ENCODE measurements around the gene TAF11L8. TPM values are rescaled to one million over a fixed set of nuclear protein-coding genes. Genes with fewer than 3 reads are reported as not detected.

TAF11L8 gene
- total RNA-seq: not detected in 2 replicates

DNA sequence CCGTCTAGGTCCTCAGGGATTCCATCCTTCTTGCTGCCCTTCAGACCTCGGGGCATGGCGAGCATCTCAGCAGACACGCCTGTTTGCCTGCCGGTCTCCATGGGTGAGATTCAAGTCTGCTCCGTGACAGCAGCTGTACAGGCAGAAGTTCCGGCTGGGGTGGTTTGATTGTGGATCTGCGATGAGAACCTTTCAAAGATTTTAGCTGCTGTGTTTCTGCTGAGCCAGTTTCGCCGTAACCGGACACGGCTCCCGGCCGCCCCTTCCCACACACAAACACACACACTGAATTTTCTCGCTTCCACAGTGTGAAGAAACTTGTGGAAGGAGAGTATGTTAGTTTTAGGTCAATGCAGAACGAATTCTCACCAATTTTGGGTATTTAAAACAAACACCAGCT, at the start of gene TAF11L8:
TSS of gene TAF11L8 (minus strand) at position 101 of the 400 bp plus-strand sequence.

DNA sequence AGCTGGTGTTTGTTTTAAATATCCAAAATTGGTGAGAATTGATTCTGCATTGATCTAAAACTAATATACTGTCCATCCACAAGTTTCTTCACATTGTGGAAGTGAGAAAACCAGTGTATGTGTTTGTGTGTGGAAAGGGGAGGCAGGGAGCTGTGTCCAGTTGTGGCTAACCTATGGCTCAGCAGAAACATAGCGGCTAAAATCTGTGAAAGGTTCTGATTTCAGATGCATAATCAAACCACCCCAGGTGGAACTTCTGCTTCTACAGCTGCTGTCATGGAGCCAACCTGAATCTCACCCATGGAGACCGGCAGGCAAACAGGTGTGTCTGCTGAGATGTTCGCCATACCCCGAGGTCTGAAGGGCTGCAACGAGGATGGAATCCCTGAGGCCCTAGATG, 43.4 kb upstream of the TAF11L8 start, which contains the start of gene TAF11L14:
TSS of gene TAF11L14 (plus strand) at position 301 of the 400 bp plus-strand sequence.

DNA sequence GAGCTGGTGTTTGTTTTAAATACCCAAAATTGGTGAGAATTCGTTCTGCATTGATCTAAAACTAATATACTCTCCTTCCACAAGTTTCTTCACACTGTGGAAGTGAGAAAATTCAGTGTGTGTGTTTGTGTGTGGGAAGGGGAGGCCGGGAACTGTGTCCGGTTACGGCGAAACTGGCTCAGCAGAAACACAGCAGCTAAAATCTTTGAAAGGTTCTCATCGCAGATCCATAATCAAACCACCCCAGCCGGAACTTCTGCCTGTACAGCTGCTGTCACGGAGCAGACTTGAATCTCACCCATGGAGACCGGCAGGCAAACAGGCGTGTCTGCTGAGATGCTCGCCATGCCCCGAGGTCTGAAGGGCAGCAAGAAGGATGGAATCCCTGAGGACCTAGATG, 41.0 kb upstream of the TAF11L8 start, which contains the start of gene TAF11L13:
TSS of gene TAF11L13 (plus strand) at position 301 of the 400 bp plus-strand sequence.

DNA sequence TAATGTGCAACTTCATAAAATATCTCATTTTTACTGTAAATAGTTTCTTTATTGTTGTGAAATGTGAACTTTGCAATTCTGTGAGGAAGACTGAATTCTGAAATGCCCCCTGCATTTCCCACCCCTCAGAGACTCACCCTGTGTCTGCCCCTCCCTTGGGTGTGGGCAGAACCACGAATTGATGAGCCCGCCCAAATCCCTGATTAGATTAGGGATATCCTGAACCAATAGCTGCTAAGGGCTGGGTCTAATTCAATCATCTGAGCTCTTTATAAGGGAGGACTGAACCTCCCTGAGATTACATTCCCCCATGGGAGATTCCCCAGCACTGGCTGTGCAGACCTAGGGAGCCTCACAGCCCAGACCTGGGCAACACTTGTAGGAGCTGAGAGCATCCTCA, 19.3 kb upstream of the TAF11L8 start, which contains the start of gene TAF11L12:
TSS of gene TAF11L12 (plus strand) at position 301 of the 400 bp plus-strand sequence.

DNA sequence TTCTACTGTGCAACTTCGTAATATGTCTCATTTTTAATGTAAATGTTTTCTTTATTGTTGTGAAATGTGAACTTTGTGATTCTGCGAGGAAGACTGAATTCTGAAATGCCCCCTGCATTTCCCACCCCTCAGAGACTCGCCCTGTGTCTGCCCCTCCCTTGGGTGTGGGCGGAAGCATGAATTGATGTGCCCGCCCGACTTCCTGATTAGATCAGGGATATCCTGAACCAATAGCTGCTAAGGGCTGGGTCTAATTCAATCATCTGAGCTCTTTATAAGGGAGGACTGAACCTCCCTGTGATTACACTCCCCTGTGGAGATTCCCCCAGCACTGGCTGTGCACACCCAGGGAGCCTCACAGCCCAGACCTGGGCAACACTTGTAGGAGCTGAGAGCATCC, 13.1 kb upstream of the TAF11L8 start, which contains the start of gene TAF11L11:
TSS of gene TAF11L11 (plus strand) at position 304 of the 400 bp plus-strand sequence.

DNA sequence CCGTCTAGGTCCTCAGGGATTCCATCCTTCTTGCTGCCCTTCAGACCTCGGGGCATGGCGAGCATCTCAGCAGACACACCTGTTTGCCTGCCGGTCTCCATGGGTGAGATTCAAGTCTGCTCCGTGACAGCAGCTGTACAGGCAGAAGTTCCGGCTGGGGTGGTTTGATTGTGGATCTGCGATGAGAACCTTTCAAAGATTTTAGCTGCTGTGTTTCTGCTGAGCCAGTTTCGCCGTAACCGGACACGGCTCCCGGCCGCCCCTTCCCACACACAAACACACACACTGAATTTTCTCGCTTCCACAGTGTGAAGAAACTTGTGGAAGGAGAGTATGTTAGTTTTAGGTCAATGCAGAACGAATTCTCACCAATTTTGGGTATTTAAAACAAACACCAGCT, 7.0 kb upstream of the TAF11L8 start, which contains the start of gene TAF11L10:
TSS of gene TAF11L10 (minus strand) at position 101 of the 400 bp plus-strand sequence.

DNA sequence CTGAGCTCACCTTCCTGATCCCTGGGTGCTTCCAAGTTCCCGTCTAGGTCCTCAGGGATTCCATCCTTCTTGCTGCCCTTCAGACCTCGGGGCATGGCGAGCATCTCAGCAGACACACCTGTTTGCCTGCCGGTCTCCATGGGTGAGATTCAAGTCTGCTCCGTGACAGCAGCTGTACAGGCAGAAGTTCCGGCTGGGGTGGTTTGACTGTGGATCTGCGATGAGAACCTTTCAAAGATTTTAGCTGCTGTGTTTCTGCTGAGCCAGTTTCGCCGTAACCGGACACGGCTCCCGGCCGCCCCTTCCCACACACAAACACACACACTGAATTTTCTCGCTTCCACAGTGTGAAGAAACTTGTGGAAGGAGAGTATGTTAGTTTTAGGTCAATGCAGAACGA, 3.5 kb upstream of the TAF11L8 start, which contains the start of gene TAF11L9:
TSS of gene TAF11L9 (minus strand) at position 140 of the 400 bp plus-strand sequence.

DNA sequence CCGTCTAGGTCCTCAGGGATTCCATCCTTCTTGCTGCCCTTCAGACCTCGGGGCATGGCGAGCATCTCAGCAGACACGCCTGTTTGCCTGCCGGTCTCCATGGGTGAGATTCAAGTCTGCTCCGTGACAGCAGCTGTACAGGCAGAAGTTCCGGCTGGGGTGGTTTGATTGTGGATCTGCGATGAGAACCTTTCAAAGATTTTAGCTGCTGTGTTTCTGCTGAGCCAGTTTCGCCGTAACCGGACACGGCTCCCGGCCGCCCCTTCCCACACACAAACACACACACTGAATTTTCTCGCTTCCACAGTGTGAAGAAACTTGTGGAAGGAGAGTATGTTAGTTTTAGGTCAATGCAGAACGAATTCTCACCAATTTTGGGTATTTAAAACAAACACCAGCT, 5.1 kb downstream of the TAF11L8 start, which contains the start of gene TAF11L7:
TSS of gene TAF11L7 (minus strand) at position 101 of the 400 bp plus-strand sequence.

Other genes with a start within 250 kb of the TAF11L8 start
- gene TAF11L2, start 92.7 kb downstream of the TAF11L8 start, total RNA-seq: not detected in 2 replicates
- not detected in 2 replicates for gene TAF11L3, start 72.6 kb downstream of the TAF11L8 start, total RNA-seq
- gene TAF11L4, start 69.2 kb downstream of the TAF11L8 start, total RNA-seq: not detected in 2 replicates
- gene TAF11L5, start 65.7 kb downstream of the TAF11L8 start, total RNA-seq: not detected in 2 replicates
- gene TAF11L6, start 62.3 kb downstream of the TAF11L8 start, total RNA-seq: not detected in 2 replicates
- gene TAF11L7, start 5.2 kb downstream of the TAF11L8 start, total RNA-seq: not detected in 2 replicates
- gene TAF11L9, start 3.4 kb upstream of the TAF11L8 start, total RNA-seq: not detected in 2 replicates
- not detected in 2 replicates for gene TAF11L10, start 6.9 kb upstream of the TAF11L8 start, total RNA-seq
- not detected in 2 replicates for gene TAF11L11, start 13.2 kb upstream of the TAF11L8 start, total RNA-seq
- not detected in 2 replicates for gene TAF11L12, start 19.4 kb upstream of the TAF11L8 start, total RNA-seq
- gene TAF11L13, start 41.1 kb upstream of the TAF11L8 start, total RNA-seq: not detected in 2 replicates
- not detected in 2 replicates for gene TAF11L14, start 43.5 kb upstream of the TAF11L8 start, total RNA-seq